Measurements from ENCODE around the gene PCK2.
"Not testable (repeated sequence)": the region's sequence is repeated elsewhere in the genome, so short reads cannot be mapped to it uniquely, and the experiment has no call there.

Gene PCK2

GRCh38 chr14:24093901-24094840, at the start of gene PCK2:
PCK2 (plus strand) TSS chr14:24094311; CDS start chr14:24094406, 95 bp downstream.
- peak; percentile 92 for DNase-seq

- DNase-seq: not testable (repeated sequence)
These were observed 45.1 kb upstream of the PCK2 start for GRCh38 chr14:24049002-24049401.

GRCh38 chr14:24050753-24051152, 43.4 kb upstream of the PCK2 start:
- DNase-seq: not testable (repeated sequence)

DNA sequence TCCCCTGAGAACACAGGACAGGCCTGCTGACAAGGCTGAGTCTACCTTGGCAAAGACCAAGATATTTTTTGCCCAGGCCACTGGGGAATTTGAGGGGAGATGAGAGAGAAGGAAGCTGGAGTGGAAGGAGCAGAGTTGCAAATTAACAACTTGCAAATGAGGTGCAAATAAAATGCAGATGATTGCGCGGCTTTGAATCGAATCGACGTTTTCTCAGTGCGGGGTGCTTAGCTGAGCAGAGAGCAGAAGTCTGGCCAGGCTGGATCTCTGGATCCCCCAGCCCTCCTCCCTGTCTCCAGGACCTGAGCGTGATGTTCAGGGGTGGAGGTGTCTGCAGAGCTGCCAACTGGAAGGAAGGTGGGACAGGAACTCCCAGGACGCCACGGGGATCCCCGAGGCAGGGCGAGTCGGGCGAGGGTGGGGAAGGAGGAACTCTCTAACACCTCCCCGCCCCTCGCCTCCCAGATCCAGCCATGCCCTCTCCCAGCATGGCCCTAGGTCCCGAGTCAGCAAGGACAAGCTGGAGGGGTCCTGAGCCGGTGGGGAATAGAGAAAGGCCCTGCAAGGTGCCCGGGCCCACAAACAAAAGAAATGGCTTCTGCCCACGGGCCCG, 42.8 kb upstream of the PCK2 start:
- no peak for DNase-seq

DNA sequence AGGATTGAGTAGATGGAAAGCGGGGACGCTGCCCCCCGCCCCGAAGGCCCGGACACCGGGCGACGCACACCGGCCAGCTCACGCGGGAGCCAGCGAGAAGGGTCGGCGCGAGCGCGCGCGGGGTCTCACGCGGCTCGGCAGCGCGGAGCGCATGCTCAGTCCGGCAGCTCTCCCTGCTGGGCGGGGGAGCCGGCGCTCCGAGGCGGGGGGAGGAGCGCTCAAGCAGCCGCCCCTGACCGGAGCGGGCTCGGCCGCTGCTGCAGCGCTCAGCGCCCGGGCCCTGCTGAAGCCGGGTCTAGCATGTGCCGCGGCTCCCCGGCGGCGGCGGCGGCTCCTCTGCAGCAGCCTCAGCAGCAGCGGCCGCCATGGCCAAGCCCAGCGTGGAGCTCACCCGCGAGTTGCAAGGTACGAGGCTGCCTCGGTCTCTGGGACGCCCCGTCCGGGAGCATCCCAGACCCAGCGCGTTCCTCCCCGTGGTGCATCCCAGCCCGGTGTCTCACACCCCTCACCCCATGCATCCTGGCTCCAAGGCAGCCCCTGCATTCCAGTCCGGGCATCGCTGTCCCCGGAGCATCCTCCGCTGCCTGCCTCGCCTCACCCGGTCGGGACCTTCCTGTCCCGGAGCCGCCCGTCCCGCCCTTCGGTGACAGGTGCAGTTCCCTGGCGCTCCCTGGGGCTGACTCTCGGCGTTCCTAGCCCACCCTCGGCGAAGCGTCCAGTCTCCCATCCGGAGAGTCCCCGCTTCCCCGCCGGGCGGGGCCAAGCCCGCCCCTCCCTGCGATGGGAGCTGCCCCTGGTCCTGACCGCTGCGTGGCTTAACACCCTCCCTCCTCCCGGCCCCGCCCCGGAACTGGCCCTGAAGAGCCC, 42.1 kb upstream of the PCK2 start, which contains the start of gene CARMIL3:
Gene CARMIL3 (plus strand): TSS at position 221 of the 867 bp plus-strand sequence. CDS start 145 bp downstream, at position 366.
- DNase-seq: peak; percentile 62

DNA sequence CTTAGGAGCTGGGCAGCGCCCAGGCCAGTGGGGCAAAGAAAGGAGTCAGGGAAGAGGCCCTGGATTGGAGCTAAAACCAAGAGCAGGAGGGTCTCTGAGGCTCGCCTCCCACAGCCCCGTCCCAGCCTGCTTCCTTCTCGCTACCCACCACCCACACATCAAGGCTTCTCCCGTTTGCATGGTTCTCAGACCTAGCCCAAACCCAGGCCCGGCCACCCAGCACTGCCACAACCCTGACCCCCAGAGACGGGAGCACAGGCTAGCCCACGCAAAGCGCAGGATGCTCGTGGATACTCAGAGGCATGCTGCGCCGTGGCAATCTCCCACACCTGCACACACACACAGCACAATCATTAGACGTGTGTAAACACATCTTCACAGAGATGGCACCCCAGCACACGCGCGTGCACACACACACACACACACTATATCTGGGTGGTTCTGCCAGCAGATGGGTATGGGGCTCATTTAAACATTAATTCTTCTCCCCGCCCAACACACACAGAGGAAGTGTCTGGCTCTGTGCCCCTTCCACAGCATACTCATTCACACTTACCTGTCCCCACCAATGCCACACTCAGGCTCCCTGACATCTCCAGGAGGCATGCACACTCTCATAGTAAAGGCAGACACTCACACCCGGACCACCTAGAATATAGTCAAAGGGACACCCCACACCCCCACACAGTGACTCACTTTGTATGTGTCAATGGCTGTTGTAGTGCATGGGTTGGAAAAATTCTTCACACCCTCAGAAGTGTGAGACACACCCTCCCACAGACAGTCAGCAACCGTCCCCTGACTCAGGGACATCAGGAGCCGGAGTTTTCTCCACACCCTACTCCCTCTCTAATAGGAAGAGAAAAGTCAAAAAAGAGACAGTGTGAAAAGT, 41.2 kb upstream of the PCK2 start:
- peak; percentile 70 for DNase-seq

DNA sequence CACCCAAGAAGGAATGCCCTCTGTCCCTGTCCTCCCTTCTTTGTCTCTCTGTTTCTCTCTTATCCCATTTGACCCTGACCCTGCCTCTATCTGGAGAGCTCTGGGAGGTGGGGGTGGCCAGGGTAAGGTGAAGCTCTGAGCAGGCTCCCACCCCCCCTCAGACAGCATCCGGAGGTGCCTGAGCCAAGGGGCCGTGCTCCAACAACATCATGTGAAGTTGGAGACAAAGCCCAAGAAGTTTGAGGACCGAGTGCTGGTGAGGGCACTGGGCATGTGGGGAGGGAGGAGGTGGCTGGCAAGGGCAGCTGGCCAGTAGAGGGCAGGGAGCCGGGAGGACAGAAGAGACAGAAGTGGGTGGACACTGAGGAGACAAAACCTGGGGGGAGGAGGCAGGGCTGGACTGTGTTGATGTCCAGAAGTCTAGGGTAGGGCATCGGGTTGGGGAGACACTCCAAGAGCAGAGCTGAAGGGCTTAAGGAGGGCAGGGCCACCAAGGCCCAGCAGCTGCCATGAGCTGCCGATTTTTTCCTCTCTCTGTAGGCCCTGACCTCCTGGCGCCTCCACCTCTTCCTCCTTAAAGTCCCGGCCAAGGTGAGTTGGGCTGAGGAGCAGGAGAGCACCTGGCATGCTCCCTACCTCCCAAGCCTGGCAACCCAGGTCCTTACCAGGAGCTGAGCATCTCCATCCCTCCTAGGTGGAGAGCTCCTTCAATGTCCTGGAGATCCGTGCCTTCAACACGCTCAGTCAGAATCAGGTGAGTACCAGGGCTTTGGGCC, 40.4 kb upstream of the PCK2 start:
- no peak for DNase-seq

- DNase-seq: no peak
These were observed 39.8 kb upstream of the PCK2 start for GRCh38 chr14:24054324-24054641.

DNA sequence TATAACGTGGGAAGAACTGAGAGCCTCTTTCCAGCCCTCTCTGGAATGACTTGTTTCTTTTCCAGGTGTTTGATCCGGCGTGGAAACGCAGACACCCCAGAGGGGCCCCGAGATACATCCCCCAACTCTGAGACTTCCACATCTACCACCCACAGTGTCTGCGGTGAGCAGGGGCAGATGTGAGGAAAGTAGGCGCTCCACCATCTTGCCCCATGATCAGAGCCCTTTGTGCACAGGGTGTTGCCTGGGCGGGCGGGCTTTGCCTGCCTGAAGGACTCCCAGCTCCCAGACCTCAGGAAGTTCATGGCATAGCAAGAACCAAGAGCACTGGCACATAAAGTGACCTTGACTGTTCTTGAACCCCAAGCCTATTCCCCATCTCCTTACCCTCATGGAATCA, 39.5 kb upstream of the PCK2 start:
- DNase-seq: no peak

DNA sequence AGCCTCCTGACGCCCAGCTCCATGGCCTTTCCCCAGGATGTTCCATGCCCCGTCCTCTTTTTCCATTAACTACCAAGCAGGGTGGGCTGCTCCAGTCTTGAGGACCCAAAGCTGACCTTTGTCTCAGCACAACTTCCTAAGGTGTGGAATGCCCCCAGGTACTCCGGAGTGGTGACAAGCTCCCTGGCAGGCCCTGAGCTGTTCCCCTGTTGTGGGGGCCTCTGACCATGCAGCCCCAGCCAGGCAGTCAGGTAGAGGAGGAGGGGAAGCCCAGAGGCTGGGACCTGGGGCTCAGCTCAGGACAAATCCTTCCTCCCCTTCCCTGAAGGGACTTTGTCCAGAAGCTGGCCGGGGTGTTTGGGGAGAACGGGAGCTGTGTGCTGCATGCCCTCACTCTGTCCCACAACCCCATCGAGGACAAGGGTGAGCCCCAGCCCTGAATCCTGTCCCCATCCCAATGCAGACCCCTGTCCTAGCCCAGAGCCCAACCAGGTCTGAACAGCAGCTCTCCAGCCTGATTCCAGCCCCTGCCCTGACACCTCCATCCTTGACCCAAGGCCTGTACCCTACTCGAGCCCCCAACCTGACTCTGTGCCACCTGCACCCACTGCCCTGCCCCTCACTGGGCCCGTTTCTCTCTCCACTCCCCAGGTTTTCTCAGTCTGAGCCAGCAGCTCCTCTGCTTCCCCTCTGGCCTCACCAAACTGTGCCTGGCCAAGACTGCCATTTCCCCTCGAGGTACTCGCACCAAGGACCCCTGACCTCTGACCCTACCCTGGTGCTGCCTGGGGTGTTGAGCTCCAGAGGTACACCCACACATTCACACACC, 37.9 kb upstream of the PCK2 start:
- no peak for DNase-seq

DNA sequence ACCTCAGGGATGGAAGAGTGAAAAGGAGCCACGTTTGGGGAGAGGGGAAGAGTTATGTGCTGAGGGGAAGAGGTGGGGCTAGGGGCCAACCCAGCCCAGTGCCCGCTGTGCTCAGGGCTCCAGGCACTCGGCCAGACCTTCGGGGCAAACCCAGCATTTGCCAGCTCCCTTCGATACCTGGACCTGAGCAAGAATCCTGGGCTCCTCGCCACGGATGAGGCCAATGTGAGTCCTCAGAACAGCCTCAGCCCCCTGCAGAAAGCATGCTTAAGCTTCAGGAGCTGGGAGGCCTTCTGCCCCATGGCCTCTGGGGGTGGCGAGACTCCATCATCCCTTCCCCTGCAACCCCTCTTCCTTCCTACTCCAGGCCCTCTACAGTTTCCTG, 37.3 kb upstream of the PCK2 start:
- DNase-seq: no peak

DNA sequence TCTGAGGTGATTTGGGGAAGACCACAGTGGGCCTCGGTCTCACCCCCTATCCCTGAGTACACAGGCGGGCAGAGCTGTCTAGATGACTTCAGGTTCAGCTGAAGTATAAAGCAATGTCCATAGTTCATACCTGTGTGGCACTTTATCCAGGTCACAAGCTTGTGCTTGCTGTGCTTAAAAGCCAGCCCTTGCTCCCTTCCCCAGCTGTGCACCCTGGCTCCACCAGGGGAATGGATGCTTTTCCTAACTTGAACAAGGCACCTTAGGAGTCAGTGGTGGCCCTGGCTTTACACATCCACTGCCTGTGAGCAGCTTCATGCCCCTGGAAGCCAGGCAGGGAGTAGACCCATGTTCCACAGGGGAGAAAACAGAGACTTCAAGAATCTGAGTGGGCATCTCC, 36.8 kb upstream of the PCK2 start:
- no peak for DNase-seq

DNA sequence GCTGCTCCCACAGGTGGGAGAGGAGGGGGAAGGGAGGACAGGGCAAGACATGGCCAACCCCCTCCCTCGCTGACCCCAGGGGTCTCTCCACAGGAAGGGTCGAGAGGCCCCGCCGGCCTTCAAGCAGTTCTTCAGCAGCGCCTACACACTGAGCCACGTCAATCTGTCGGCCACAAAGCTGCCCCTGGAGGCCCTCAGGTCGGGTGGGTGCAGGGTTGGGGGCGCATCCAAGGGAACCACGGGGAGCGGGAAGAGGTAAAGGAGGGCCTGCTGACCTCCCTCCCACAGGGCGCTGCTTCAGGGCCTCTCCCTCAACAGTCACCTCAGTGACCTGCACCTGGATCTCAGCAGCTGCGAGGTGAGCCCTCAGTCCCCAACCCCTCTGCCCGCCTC, 36.2 kb upstream of the PCK2 start:
- DNase-seq: no peak

DNA sequence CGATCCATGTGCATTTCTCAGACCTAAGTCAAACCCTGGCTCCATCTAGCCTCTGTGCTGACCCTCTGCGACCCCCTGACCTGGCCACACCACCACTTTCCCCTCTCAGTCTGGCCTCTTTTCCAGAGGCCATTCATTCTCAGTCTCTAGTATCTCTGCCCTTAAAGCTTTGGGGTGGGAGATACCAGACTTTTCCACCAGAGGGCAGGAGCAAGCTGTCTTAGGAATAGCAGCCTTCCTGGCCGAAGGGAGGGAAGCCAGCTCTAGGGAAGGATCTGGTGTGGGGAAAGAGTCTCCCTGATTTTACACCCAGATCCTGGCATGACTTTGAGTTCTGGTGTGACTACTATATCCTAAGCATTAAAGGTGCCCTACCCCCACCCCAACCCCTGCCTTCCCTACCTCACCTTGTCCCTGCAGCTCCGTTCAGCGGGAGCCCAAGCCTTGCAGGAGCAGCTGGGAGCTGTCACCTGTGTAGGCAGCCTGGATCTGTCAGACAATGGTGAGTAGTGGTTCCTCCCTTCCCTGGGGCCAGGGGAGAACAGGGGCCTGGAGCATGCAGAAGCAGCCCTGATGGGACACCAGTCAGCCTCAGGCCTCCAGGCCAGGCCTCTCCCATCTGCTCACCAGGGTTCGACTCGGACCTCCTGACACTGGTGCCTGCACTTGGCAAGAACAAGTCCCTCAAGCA, 35.7 kb upstream of the PCK2 start:
- no peak for DNase-seq

DNA sequence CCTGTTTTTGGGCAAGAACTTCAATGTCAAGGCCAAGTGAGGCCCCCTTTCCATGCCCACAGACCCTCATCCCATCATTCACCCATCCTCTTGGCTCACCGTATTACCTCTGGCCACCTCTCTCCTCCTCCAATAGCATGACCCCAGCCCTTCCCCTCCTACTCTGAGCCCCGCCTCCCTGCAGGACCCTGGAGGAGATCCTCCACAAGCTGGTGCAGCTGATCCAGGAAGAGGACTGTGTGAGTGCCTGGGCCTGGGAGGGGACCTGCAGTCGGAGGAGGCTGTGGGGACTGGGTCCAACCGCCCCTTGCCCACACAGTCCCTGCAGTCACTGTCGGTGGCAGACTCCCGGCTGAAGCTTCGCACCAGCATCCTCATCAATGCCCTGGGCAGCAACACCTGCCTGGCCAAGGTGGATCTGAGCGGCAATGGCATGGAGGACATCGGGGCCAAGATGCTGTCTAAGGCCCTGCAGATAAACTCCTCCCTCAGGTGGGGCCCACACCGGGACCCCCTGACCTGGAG, 35.1 kb upstream of the PCK2 start:
- DNase-seq: no peak

GRCh38 chr14:24059841-24060388, 34.2 kb upstream of the PCK2 start:
- no peak for DNase-seq

DNA sequence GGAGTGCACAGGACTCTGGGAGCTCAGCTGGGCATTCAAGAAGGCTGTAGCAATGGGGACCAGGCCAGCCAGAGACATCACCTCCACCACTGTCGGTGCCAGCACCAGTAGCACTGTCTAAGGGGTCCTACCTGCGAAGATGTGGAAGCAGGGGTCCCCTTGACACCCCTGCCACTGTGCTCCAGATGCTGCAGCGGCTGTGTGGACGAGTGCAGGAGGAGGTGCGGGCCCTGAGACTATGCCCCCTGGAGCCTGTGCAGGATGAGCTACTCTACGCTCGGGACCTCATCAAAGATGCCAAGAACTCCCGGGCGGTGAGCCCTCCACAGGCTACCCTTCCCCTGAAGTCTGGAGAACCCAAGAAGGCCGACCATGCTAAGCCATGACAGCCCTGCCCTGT, 33.7 kb upstream of the PCK2 start:
- DNase-seq: no peak

GRCh38 chr14:24060984-24061913, 32.9 kb upstream of the PCK2 start:
- DNase-seq: no peak

Measured in activated CD4-positive, alpha-beta T cell treated with anti-CD3 and anti-CD28 coated beads for 48 hours (primary cell).